Stimulated activated CD8-positive, alpha-beta memory T cell treated with anti-CD3 and anti-CD28 coated beads, Interleukin-7, amount 100 ng/mL, for 48 hours (primary cell): Measurements from ENCODE around the gene SLC34A1.
A peak's percentile ranks its signal among the peaks of the same experiment; 100 is the strongest.
"Not testable (repeated sequence)": the region's sequence is repeated elsewhere in the genome, so short reads cannot be mapped to it uniquely, and the experiment has no call there.

Source experiments
- DNase-seq, 2 donors: peaks; one replicate each; pipeline ENCODE4 v3.0.0-alpha.2; 2020; ENCODE audit warnings: low read depth in 1 of 2; ENCODE audit errors: extremely low read depth in 1 of 2

SLC34A1 gene

DNA sequence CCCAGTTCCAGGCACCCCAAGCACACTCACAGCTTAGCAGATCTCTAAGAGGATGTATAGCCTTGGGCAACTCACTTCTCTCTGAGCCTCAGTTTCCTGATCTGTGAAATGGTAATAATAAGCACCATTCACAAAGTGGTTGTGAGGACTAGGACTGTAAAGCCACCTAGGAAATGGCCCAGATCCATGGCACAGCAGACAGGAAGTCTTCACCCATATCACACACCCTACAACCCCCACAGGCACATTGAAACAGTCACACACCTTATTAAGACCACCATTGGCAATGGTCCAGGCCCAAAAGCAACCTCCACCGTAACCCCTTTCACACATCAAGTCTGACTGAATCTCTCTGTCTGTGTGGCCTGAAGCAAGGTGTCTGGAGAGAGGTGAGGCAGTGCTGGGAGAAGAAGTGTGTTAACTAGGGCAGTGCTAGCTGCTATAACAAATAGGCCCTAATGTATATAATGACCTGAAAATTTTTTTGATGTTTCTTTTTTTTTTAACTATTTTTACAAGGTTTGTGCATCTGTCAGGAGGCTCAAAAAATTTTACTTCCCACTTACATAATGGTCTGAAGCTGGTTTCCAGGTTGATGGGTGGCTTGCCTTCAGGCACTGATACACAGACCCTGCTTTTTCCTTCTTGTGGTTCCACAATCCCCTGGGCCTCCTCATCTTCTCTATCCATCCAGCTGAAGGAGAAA lies 28.9 kb upstream of the SLC34A1 start:
- no peak for DNase-seq

DNA sequence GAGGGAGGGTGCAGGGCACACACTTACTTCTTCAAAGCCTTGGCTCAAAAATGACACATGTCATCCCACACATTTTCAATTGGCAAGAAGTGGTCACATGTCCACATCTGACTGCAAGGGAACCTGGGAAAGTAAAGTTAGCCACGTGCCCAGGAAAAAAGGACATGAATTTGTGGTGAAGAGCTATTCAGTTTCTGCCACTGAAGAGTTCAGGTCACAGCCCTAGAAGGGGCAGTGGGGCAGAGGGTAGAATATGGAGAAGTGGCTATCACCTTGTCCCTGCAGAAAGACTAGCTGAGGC lies 28.4 kb upstream of the SLC34A1 start:
- DNase-seq = no peak

DNA sequence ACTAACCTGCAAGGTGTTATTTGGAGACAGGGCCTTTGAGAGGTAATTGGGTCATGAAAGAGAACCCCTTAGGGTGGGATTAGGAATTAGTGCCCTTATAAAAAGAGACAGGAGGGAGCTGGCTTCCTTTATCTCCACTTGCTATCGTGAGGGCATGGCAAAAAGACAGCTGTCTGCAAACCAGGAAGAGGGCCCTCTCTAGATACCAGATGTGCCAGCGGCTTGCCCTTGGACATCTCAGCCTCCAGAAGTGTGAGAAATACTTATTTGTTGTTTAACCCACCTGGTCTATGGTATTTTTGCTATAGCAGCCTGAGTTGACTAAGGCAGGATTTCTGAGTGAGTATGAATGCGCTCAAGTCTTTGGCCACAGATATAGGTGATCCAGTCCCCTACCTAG lies 27.5 kb upstream of the SLC34A1 start:
- no peak for DNase-seq

GRCh38 chr5:177357146-177357458 lies 27.1 kb upstream of the SLC34A1 start:
- DNase-seq = no peak

- peak; percentile 33 to 55 for DNase-seq
Measured at GRCh38 chr5:177357459-177358351, 26.5 kb upstream of the SLC34A1 start, which contains the start of gene RGS14. Gene RGS14 (plus strand): TSS chr5:177357924. CDS start chr5:177358025, 101 bp downstream.

- no peak for DNase-seq
Measured at GRCh38 chr5:177358370-177358819, 25.8 kb upstream of the SLC34A1 start.

DNA sequence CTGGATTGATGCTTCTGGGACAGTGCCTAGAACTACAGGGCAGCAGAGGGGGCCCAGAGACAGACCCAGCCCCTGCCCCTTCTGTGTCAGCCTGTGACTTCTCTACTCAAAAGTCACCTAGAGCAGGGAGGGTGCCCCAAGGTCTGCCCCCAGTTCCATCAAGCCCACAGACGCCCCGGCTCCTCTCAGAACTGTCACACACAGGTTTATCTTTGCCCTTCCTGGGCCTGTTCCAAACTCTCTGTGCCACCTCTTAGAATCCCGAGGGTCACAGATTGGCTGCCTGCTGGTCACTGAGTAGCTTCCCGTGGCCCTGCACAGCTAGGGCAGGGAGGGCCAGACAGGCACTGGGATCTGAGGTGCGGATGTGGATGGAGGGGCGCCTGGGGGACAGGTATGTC lies 24.8 kb upstream of the SLC34A1 start:
- no peak for DNase-seq

DNA sequence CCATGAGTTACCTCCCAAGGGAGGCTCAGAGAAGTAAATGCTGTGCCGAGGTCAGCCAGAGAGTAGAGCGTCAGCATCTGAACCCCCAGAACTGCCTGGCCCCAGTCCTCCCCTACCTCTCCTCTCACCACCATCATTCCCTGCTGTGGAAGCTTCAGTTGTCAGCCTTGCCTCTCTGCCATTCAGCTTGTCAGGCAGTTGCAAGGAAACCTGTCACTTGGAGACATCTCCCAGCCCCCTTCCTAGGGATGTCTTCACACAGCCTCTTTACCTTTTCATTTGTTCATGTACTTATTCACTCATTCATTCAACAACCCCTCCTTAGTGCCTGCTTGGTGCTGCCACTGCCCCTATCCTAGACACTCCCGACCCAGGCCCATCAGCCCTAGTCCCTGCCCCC lies 24.4 kb upstream of the SLC34A1 start:
- no peak for DNase-seq

- not testable (repeated sequence) for DNase-seq
Measured at GRCh38 chr5:177360740-177361139, 23.5 kb upstream of the SLC34A1 start.

- no peak for DNase-seq
Measured at GRCh38 chr5:177361418-177362291, 22.6 kb upstream of the SLC34A1 start.

- no peak for DNase-seq
Measured at GRCh38 chr5:177362292-177362609, 22.0 kb upstream of the SLC34A1 start.

- peak; percentile 52 for DNase-seq
Measured at GRCh38 chr5:177362610-177363507, 21.4 kb upstream of the SLC34A1 start.

DNA sequence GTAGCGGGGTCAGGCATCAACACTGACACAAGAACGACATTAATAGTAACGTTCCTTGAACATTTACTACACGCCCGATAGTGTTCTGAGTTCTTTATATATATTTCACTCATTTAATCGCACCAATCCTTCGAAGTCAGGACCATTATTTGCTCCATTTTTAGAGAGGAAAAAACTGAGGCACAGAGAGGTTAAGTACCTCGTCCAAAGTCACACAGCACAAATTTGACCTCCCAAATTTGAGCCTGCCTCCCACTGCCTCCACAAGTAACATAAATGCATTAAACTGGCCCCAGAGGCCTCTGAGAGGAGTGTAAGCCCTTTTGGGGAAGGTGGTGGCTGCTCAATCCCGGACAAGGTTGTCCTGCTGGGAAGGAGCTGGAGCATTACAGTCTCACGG lies 20.7 kb upstream of the SLC34A1 start:
- no peak for DNase-seq

GRCh38 chr5:177364159-177364962 lies 19.9 kb upstream of the SLC34A1 start:
- DNase-seq = no peak

DNA sequence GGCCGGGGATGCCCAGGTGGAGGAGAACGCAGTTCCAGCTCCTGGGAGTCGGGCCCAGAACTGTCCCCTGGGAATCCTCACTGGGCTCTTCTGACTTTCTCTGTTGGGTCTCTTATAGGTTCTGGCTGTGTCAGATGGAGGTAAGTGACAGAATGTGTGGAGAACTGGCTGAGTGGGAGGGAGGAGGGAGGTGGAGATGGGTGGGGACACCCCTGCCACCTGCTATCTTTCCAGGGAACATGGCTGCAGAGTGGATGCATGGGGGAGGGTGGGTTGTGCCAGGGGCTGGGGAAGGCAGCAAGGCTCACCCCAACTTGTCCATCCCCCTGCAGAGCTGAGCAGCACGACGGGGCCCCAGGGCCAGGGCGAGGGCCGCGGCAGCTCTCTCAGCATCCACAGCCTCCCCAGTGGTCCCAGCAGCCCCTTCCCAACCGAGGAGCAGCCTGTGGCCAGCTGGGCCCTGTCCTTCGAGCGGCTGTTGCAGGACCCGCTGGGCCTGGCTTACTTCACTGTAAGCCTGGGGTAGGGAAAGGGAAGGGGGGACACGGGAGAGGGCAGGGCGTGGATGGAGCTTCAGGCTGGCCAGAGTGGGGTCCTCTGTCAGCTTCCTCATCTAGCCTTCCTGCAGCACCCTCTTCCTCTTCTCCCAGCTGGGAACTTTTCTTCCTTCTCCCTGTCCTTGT lies 18.2 kb upstream of the SLC34A1 start:
- no peak for DNase-seq

GRCh38 chr5:177366528-177367322 lies 17.5 kb upstream of the SLC34A1 start:
- DNase-seq = no peak

GRCh38 chr5:177367323-177367848 lies 16.8 kb upstream of the SLC34A1 start:
- DNase-seq = no peak
